ENCODE results near the gene CELF2. TPM values are rescaled to one million over a fixed set of nuclear protein-coding genes. Genes with fewer than 3 reads are reported as not detected.

Gene CELF2
- total and polyA plus RNA-seq, 9 of the 15 experiments (the other 6 are each of a cell fraction or from before 2014, with no cell fraction given): 4.0 to 20.3 (median 11.1) TPM

DNA sequence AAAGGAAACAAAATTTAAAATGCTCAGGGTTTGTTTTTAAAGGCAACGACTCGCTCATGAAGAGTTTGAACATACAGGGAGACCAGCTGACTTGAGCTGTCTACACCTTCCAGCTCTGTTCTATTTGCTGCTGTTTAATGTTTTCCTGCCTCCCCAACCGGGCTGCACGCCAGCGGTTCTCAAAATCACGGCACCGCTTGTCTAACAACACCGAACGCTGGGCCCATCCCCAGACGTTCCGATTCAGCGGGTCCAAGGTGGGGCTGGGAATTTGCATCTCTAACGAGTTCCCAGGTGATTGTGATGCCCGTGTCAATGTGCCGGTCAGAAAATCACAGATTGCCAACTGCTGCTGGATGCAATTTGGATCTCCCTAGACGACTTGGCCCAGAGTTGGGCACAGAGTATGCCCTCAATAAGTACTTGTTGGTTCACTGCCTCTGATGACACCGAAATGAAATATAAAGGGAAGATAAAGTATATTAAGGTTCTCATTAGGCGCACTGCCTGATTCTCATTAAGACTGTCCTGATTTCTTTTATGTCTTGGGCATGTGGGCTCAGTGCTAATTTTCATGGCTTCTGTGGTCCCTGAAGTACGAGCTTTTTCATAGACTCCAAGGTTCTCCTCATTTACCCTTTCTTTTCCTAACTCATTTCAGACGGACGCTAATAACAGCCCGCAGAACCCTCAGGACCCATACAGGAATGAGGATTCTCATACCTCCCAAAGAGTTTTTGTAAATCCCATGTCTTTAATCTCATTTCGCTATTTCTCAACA is 28.5 kb downstream of the CELF2 start (continued):
- TF ChIP-seq, protein P1, sequence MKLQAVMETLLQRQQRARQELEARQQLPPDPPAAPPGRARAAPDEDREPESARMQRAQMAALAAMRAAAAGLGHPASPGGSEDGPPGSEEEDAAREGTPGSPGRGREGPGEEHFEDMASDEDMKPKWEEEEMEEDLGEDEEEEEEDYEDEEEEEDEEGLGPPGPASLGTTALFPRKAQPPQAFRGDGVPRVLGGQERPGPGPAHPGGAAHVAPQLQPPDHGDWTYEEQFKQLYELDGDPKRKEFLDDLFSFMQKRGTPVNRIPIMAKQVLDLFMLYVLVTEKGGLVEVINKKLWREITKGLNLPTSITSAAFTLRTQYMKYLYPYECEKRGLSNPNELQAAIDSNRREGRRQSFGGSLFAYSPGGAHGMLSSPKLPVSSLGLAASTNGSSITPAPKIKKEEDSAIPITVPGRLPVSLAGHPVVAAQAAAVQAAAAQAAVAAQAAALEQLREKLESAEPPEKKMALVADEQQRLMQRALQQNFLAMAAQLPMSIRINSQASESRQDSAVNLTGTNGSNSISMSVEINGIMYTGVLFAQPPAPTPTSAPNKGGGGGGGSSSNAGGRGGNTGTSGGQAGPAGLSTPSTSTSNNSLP (IDR thresholded peaks at IDR 0.05; ENCODE audit: borderline replicate concordance, low read depth, low read length): no peak
- no peak for TF ChIP-seq SAFB (IDR thresholded peaks at IDR 0.05; ENCODE audit: borderline replicate concordance, low read depth, low read length)
- TF ChIP-seq CBFA2T2 (conservative IDR thresholded peaks at IDR 0.05): no peak
- TF ChIP-seq, protein P2, sequence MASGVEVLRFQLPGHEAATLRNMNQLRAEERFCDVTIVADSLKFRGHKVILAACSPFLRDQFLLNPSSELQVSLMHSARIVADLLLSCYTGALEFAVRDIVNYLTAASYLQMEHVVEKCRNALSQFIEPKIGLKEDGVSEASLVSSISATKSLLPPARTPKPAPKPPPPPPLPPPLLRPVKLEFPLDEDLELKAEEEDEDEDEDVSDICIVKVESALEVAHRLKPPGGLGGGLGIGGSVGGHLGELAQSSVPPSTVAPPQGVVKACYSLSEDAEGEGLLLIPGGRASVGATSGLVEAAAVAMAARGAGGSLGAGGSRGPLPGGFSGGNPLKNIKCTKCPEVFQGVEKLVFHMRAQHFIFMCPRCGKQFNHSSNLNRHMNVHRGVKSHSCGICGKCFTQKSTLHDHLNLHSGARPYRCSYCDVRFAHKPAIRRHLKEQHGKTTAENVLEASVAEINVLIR (CRISPR knock-in tag; IDR thresholded peaks at IDR 0.05): no peak
- no peak for TF ChIP-seq NFATC3 (IDR thresholded peaks at IDR 0.05)

DNA sequence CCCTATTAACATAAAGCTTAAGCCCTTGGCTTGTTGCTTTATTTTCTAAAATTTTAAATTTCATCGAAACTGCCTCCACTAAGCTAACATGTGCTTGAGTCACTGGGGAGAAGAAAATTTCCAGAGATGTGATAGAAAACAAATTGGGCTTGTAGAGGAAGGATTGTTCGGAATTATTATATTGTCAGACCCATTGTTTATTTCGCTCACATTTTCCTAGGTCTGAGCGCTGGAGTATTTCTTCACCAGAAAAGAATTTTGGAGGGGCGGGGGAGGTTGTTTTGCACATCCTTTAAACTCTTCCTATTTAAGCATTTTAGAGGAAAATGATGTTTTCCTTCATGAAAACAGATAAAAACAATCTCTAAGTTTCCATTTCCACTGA is 29.1 kb downstream of the CELF2 start:
- Histone ChIP-seq H3K27me3 (ENCODE audit: control insufficient read depth in 2 of 2, insufficient read depth in 2 of 2, low read length in 2 of 2) (peaks cover 7 to 24% of the 10 kb centered on the region in 2 experiments), H3K9me3 (replicated peaks; ENCODE audit: control insufficient read depth, insufficient read depth, low read depth, low read length) (no peaks in the 10 kb centered on the region), H3K4me1 (replicated peaks in 1 of 2; ENCODE audit: control insufficient read depth in 2 of 2, insufficient read depth in 2 of 2, low read length in 2 of 2) (no peaks in the 10 kb centered on the region; a peak in 1 of 5 replicates), H4K20me1 (replicated peaks; ENCODE audit: control insufficient read depth, insufficient read depth, low read length) (no peaks in the 10 kb centered on the region), H3K4me2 (ENCODE audit: insufficient read depth, low read length) (no peak overlapping the region), H3K79me2 (ENCODE audit: control insufficient read depth, insufficient read depth, low read length) (no peaks in the 10 kb centered on the region), H3K9ac (ENCODE audit: insufficient read depth in 1 of 2, low read depth in 2 of 2, low read length in 2 of 2) (no peak overlapping the region), H3K9me1 (ENCODE audit: control insufficient read depth, insufficient read depth, low read length) (no peaks in the 10 kb centered on the region), H3K4me3 (no peak overlapping the region), H3K27ac (ENCODE audit: extremely low read depth, low read depth, low read length) (no peak overlapping the region), H2AFZ (ENCODE audit: low read depth, low read length) (no peak overlapping the region), H3K36me3 (ENCODE audit: control insufficient read depth, insufficient read depth, low read length) (no peaks in the 10 kb centered on the region)
- intact Hi-C loops (cut with micrococcal nuclease): no loop called here
- FAIRE-seq: no peak
- in situ Hi-C loops (cut with MboI): loop anchor here (25.0 kb wide), 1 partner anchor 1709 kb away; no protein-coding TSS in a partner anchor
- ChIA-PET POLR2A (no interaction called here), CTCF (ENCODE audit: low intra/inter-chr PET ratio) (no interaction called here)
- DNase-seq (ENCODE audit: extremely low read depth in 1 of 4, low spot score in 3 of 4): no peak
- WGBS (ENCODE audit: insufficient coverage, low coverage, missing lambda C conversion rate): 0% methylated on average over 5 of the region's 5 CpGs
- BruUV-seq (replicated peaks): no TSS peak
- no peak for ATAC-seq
- no peak for TF ChIP-seq PRPF4 (IDR thresholded peaks at IDR 0.05; ENCODE audit: insufficient read depth, low read depth, low read length, poor library complexity, severe bottlenecking)
- TF ChIP-seq ZNF282 (CRISPR knock-in tag; IDR thresholded peaks at IDR 0.05): no peak
- TF ChIP-seq, protein P3, sequence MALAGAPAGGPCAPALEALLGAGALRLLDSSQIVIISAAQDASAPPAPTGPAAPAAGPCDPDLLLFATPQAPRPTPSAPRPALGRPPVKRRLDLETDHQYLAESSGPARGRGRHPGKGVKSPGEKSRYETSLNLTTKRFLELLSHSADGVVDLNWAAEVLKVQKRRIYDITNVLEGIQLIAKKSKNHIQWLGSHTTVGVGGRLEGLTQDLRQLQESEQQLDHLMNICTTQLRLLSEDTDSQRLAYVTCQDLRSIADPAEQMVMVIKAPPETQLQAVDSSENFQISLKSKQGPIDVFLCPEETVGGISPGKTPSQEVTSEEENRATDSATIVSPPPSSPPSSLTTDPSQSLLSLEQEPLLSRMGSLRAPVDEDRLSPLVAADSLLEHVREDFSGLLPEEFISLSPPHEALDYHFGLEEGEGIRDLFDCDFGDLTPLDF (CRISPR knock-in tag; IDR thresholded peaks at IDR 0.05): no peak
- TF ChIP-seq, protein P4, sequence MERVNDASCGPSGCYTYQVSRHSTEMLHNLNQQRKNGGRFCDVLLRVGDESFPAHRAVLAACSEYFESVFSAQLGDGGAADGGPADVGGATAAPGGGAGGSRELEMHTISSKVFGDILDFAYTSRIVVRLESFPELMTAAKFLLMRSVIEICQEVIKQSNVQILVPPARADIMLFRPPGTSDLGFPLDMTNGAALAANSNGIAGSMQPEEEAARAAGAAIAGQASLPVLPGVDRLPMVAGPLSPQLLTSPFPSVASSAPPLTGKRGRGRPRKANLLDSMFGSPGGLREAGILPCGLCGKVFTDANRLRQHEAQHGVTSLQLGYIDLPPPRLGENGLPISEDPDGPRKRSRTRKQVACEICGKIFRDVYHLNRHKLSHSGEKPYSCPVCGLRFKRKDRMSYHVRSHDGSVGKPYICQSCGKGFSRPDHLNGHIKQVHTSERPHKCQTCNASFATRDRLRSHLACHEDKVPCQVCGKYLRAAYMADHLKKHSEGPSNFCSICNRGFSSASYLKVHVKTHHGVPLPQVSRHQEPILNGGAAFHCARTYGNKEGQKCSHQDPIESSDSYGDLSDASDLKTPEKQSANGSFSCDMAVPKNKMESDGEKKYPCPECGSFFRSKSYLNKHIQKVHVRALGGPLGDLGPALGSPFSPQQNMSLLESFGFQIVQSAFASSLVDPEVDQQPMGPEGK (CRISPR knock-in tag; IDR thresholded peaks at IDR 0.05; ENCODE audit: borderline replicate concordance): no peak
- no peak for TF ChIP-seq XRCC3 (IDR thresholded peaks at IDR 0.05)
- TF ChIP-seq MIER1 (IDR thresholded peaks at IDR 0.05; ENCODE audit: low read depth): no peak
- no peak for TF ChIP-seq ZNF589 (CRISPR knock-in tag; IDR thresholded peaks at IDR 0.05; ENCODE audit: low read depth)

Measured in K562 (cell line).